Inferior parietal cortex (tissue), 1 donor: Measurements from ENCODE around the gene CSTF1.
A peak's percentile ranks its signal among the peaks of the same experiment; 100 is the strongest.
"Not testable (repeated sequence)": the region's sequence is repeated elsewhere in the genome, so short reads cannot be mapped to it uniquely, and the experiment has no call there.

Source experiments
- DNase-seq: peaks from one replicate; pipeline ENCODE4 v3.0.0-alpha.2; 2016; ENCODE audit errors: extremely low spot score

CSTF1 gene

GRCh38 chr20:56369179-56369578 lies 23.3 kb upstream of the CSTF1 start:
- DNase-seq, result no peak

DNA sequence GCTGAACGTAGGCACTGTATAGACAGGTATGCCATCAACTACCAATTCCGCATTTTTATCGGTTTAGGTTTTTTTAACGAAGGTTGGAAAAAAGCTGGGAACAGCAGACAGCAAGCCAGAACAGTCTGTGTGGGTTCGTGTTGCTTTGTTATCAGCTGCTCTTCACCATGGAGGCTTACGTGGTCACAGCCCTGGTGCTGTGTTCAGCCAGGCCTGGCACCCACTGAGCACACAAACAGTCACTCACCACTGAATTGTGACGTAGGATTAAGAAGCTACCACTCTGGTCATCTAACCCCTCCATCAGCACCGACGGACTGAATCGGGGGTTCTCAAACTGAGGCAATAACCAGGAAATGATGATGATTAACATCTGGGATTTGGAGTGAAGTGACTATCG lies 20.5 kb upstream of the CSTF1 start:
- no peak for DNase-seq

DNA sequence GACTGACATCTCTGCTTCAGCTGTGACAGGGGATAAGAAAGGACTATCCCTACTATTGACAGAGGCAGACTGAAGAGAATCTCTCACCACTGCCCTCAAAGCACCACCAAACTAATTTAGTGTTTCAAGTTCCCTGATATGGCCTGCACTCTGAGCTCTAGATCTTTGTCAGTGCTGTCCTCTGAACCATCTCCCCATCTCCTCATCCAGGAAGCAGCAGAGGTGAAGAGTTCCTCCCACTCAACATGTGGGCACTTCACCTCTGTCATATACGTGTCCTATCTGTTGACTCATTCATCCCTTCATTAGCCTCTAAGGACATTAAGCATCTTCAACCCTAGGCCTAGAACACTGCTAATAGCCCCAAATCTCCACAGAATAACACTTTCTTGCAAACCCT lies 19.6 kb upstream of the CSTF1 start:
- no peak for DNase-seq

DNA sequence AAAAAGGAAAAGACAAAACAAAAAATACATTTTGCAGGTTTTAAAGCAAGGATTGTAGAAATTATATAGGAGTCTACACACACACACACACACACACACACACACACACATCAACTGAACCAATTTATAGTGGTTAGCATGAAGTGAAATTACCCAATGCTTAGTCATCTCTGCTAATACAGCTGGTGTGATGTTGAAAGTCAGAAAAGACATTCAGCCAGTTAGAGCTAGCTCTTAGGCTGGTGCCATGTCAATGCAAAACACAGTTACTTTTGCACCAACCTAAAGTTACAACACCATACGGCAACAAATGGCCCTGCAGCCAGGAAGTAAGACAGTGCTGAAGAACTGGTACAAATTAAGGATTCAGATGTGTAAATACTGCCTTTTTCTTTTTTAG lies 18.5 kb upstream of the CSTF1 start:
- DNase-seq, result no peak

- DNase-seq, result no peak
Observed at GRCh38 chr20:56376331-56376730, 16.1 kb upstream of the CSTF1 start.

DNA sequence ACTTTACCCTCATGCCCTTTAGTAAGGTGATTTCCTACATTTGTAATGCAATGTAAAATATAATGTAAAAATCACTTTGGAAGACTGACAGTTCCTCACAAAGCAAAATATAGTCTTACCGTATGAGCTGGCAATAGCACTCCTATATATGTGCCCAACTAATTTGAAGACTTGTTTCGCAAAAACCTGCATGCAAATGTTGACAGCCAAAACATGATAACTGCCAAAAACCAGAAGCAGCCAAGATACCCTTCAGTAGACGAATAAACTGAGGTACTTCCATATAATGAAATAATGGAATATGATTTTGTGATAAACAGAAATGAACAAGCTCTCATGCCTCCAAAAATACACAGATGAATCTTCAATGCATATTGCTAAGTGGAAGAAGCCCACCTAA lies 14.1 kb upstream of the CSTF1 start:
- DNase-seq, result no peak

GRCh38 chr20:56380375-56380774 lies 12.1 kb upstream of the CSTF1 start:
- no peak for DNase-seq

GRCh38 chr20:56381501-56381900 lies 10.9 kb upstream of the CSTF1 start:
- no peak for DNase-seq

- no peak for DNase-seq
Observed at GRCh38 chr20:56382696-56383095, 9.7 kb upstream of the CSTF1 start.

DNA sequence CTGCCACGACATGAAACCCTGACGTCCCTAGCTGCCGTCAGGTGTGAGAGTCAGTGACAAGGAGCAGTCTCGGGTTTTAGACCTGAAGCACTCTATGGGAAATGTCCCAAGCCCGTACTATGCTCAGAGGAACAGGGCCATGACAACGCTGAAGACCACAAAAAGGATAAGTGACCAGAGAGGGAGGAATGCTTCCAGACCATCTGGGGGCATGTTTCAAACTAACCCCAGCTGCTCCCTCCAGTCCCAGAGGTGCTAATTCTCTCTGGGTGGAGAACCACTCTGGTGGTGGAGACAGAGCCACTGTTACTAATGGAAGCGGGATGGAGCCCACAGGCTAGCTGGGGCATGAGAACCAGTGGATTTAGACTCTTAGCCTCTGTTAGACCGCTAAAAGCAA lies 9.1 kb upstream of the CSTF1 start:
- DNase-seq, result no peak

GRCh38 chr20:56385130-56385529 lies 7.3 kb upstream of the CSTF1 start:
- no peak for DNase-seq

GRCh38 chr20:56386219-56386618 lies 6.2 kb upstream of the CSTF1 start:
- DNase-seq, result no peak

DNA sequence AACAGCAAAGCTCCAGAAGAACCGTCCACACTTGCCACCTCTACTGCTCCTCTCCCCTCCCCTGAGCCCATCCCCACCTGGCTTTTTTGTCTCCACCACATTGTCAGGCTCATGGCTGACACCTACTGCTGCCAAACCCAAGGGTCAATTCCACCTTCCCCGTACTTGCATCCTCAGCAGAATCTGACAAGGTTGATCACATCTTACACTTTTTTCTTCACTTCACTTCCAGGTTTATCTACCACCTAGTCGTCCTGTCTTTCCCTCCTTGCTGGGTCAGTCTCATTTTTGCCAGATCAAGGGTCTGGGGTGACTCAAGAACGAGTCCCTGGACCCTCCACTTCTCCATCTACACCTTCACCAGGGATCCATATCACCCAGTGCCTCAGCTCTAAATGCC lies 3.6 kb upstream of the CSTF1 start:
- no peak for DNase-seq

DNA sequence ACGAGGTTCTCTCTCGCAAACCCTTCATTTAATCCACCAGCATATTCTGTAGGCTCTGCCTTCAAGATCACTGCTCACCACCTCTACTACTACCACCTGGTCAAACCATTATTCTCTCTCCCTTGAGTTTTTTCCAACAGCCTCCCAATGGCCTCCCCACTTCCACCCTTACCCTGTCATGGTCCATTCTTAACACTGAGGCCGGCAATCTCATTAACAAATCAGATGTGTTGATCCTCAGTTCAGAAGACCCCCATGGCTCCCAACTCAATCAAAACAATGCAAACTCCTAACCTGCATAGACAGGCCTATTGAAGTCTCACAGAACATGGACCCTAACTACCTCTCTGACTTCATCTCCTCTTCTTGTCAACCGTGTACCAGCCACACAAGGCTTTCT lies 2.6 kb upstream of the CSTF1 start:
- DNase-seq, result no peak

- DNase-seq, result not testable (repeated sequence)
Observed at GRCh38 chr20:56390396-56390795, 2.0 kb upstream of the CSTF1 start.

- no peak for DNase-seq
Observed at GRCh38 chr20:56391037-56391436, 1.4 kb upstream of the CSTF1 start.

GRCh38 chr20:56391596-56392131 lies 781 bp upstream of the CSTF1 start:
- DNase-seq, result no peak

DNA sequence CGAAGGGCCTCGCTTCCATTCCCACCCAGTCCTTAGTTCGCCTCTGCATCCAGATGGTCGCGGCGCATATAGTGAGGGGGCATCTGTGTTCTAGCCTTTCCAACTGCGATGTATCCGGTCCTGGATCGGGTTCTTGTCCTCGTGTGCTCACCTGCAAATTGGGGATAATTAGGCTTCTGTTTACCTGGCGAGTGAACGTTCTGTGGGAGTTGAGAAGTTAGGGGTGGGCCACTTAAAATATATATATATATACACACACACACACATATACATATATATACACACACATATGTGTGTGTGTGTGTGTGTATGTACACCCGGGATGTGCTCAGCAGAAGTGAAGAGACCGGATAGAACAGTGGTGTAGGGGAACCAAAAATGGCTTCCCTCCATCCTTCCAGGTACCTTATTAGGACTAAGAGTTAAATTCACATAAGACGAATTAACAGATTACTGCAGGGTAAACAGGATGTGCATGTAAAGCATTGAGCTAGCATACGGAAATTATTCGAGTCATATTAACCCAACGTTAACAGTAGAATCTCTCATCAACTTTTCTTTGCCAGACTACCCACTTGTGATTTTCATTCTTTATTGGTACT lies 537 bp downstream of the CSTF1 start:
- DNase-seq, result no peak

GRCh38 chr20:56393653-56394052 lies 1.2 kb downstream of the CSTF1 start:
- no peak for DNase-seq

GRCh38 chr20:56395166-56395565 lies 2.7 kb downstream of the CSTF1 start:
- no peak for DNase-seq

GRCh38 chr20:56400001-56400640 lies 7.7 kb downstream of the CSTF1 start:
- DNase-seq, result peak; percentile 85

DNA sequence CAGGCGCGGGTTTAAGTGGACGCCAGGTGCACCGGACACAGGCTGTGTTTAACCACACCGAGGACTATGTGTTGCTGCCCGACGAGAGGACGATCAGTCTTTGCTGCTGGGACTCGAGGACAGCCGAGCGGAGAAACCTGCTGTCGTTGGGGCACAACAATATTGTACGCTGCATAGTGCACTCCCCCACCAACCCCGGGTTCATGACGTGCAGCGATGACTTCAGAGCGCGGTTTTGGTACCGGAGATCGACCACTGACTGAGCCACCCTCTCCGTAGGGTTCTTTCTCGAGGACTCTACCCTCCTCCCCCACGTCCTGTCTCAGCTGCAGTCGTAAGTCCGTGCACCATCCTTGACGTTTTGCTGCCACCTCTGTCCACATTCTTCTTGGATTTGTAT lies 11.0 kb downstream of the CSTF1 start:
- no peak for DNase-seq

GRCh38 chr20:56405356-56405755 lies 12.9 kb downstream of the CSTF1 start:
- not testable (repeated sequence) for DNase-seq

GRCh38 chr20:56406910-56407309 lies 14.5 kb downstream of the CSTF1 start:
- no peak for DNase-seq
